Hepatocyte (in vitro differentiated cells): ENCODE measurements around the gene AGAP1.

Experiments used
- EZH2 ChIP-seq: fragments of 200-600 bp; sonication (generic); IDR thresholded peaks from 2 replicates; pipeline ENCODE4 v1.6.1; 2016; ENCODE audit warnings: antibody characterized with exemption, mild to moderate bottlenecking, borderline replicate concordance
- EZH2phosphoT487 ChIP-seq: fragments of 200-600 bp; sonication (generic); IDR thresholded peaks from one replicate; pipeline ENCODE4 v1.6.1; 2018; ENCODE audit warnings: antibody characterized with exemption, mild to moderate bottlenecking, low read depth, moderate library complexity; ENCODE audit not compliant: unreplicated experiment, severe bottlenecking
- TF ChIP-seq, protein P1 (sequence below): fragments of 200-600 bp; sonication (generic); IDR thresholded peaks from 2 replicates; pipeline ENCODE4 v1.5.1; 2016; ENCODE audit warnings: antibody characterized with exemption, mild to moderate bottlenecking; ENCODE audit not compliant: poor library complexity

DNA sequence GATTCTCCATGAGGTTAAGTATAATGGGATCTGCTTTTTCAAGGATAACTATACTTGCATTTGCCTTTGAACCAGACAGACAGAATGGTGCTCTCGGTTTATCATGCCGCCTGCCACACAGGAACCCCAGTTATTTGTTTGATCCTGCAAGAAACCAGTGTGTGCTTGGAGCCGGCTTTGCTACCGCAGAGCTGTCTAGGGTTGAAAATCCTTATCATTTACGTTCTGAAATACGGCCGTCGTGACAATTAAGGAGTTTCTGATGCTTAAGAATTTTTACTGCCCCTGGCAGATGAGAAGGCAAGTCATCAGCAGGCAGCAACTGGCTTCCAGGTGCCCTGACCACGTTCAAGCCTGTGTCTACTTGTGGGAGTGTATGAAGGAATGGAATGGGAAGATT lies 562.3 kb downstream of the AGAP1 start:
- TF ChIP-seq, protein P1, sequence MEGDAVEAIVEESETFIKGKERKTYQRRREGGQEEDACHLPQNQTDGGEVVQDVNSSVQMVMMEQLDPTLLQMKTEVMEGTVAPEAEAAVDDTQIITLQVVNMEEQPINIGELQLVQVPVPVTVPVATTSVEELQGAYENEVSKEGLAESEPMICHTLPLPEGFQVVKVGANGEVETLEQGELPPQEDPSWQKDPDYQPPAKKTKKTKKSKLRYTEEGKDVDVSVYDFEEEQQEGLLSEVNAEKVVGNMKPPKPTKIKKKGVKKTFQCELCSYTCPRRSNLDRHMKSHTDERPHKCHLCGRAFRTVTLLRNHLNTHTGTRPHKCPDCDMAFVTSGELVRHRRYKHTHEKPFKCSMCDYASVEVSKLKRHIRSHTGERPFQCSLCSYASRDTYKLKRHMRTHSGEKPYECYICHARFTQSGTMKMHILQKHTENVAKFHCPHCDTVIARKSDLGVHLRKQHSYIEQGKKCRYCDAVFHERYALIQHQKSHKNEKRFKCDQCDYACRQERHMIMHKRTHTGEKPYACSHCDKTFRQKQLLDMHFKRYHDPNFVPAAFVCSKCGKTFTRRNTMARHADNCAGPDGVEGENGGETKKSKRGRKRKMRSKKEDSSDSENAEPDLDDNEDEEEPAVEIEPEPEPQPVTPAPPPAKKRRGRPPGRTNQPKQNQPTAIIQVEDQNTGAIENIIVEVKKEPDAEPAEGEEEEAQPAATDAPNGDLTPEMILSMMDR = no peak
- TF ChIP-seq EZH2 = no peak
- TF ChIP-seq EZH2phosphoT487 = no peak
